ENCODE data around the gene SIGLEC9.

DNA sequence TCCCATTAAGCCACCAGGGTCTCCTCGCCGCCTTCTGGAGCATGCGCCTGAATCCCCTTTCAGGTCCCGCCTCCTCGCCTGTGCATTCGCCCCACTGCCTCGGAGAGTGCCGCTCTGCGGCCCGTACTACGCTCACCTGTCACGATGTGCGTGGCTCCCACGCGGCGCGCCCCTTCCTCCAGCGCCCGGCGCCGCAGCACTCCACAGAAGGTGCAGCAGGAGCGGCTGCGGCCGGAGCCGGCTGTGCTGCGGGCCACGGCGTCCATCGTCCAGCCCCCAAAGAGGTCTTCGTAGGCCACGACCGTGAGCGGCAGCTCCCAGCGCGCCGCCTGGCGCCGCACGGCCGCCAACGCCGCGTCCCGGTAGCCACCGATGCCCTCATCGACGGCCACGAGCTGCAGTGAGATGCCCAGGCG is 20.8 kb upstream of the SIGLEC9 start:
- TF ChIP-seq POLR2A (IDR thresholded peaks at IDR 0.05): no peak
- TF ChIP-seq, protein P1, sequence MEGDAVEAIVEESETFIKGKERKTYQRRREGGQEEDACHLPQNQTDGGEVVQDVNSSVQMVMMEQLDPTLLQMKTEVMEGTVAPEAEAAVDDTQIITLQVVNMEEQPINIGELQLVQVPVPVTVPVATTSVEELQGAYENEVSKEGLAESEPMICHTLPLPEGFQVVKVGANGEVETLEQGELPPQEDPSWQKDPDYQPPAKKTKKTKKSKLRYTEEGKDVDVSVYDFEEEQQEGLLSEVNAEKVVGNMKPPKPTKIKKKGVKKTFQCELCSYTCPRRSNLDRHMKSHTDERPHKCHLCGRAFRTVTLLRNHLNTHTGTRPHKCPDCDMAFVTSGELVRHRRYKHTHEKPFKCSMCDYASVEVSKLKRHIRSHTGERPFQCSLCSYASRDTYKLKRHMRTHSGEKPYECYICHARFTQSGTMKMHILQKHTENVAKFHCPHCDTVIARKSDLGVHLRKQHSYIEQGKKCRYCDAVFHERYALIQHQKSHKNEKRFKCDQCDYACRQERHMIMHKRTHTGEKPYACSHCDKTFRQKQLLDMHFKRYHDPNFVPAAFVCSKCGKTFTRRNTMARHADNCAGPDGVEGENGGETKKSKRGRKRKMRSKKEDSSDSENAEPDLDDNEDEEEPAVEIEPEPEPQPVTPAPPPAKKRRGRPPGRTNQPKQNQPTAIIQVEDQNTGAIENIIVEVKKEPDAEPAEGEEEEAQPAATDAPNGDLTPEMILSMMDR (IDR thresholded peaks at IDR 0.05): no peak
